ENCODE results near the gene ASIC5.
"Not testable (repeated sequence)": the region's sequence is repeated elsewhere in the genome, so short reads cannot be mapped to it uniquely, and the experiment has no call there.

The ASIC5 gene

DNA sequence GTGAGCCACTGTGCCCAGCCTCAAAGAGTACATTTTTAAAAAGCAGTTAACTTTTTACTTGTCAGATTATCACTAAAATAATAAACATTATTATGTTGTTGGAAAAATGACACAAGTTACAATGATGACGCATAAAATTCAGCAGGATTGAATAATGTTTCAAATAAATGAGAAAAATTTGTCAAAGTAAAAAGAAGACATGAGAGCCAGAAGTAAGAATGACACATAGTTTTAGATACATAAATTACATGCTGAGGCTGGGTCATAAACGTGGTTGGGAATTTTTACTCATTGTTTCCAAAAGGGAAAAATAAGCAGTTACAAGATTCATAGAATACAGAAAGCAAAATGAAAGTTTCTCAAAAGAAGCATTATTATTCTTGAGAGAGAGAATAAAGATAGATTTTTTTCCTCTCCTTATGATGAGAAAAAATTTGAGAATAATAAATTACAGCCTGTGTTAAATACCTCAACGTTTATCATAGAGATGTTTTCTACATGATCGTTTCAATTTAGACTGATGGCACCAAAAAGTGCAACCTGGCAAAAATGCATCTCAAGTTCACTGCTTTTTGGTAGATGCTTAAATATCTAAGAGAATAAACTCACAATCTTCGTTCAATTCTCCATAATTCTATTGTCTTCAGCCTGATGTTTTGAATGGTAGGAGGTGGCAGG, 66.8 kb downstream of the ASIC5 start:
- DNase-seq: no peak

DNA sequence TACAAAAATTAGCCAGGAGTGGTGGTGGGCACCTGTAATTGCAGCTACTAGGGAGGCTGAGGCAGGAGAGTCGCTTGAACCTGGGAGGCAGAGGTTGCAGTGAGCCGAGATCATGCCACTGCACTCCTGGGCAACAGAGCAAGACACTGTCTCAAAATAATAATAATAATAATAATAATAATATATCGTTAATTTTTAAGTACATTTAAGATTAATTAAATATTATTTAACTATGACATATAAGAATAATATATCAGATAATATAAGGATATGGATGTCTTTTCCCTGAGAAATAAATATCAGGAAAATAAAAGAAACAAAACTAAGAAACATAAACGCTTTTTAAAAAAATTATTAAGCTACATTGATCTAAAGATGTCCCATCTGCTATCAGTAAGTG, 68.5 kb downstream of the ASIC5 start:
- not testable (repeated sequence) for DNase-seq

DNA sequence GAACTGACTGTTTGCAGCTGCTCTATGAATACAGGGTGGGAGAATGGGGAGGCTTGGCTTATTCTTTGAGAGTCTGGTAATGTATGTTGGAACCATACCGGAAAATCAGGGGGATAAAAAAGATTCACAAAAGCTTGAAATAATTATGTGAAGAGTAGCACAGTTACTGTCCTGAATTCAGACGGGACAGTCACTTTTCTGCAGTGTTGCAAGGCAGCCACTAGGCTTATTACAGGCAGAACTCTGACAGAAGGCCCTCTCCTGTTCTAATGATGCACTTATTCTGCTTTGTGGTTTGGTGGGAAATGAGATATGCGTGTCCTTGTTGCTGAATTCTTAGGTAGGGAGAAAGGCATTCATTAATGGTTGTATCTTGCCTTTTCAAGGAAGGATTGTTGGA, 70.1 kb downstream of the ASIC5 start:
- peak; percentile 67 for DNase-seq

DNA sequence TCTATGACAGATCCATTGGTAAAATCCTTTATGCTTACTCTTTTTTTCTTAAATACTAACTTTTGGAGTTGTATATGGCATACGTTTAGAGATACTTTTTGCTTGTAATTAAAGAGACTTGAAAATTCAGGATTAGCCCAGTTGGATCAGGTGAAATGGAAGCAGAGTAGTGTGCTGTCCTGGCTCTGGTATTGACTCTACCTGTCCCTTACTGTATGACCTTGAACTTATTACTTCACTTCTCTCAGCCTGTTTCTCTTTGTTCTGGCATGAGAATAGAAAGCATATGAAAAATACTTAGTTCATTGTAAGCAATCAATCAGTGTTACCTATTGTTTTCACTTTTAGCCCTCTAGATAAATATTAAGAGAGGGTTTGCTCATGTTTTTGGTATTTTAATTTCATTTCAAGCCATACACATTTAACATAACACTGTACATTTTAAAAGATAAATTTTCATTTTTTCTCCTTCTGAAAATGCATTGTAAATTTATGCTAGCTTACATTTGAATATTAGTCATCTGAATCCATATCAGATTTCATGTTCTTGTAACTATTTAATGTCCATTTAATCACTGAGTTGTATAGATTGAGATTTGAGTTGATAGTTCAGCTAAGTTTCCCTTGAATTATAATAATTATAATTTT, 71.4 kb downstream of the ASIC5 start:
- DNase-seq: no peak

DNA sequence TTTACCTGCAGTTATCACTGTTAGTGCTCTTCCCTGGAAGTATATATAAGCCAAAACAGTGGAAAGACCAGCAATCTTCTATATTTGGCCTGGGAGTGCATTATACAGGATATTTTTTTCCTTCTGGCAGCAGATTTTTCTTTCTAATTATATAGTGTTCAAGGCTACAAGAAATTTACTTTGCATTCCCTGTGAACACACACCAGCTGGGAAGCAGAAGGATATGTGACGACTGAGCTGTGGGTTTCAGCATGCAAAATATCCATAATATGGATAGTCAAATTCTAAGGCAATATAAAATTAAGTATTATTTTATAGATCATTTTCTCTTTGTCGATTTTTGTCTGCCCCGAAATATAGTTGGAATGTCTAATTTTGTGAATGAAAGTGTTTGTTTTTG, 76.1 kb downstream of the ASIC5 start:
- no peak for DNase-seq

DNA sequence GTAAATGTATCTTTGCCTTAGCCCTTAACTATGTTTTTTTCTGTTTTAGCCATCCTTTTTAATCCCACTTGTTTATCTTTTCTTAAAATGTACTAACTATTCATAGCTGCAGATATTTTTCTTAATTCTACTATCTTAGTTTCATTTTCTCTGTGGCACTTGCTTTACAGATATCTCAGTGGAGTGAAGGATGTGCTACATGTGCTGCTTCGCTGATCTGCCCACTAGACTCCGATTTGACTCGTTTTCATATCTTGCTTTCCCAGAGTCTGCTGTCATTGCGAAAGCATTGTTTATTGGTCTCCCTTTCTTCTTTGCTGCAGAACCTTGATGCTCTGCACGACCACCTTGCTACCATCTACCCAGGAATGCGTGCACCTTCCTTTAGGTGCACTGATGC, 76.7 kb downstream of the ASIC5 start:
- DNase-seq: peak; percentile 84

DNA sequence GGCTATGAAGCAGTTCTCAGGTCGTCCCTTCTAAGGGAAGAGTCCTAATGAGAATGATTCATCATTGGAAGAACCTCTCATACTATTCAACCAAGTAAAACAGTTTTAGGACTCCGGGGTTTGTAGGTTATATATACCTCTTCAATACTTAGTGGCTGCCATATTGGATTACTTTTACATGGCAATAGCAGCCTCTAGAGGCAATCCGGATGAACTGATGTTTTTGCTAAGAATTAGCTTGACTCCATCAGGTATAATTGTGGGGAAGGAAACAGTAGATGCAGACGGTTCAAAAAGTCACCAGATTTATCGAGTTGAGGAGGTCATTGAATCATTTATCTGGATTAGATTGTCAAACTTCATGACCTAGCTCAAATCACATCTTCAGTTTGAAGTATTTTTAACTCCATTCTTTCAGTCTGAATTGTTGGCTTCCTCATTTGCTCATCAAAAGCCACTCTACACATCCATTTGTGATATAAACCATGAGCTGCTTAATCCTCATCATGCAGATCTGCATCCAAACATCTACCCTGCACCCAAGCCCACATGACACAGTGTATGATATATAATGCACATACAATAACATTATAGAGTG, 78.9 kb downstream of the ASIC5 start:
- DNase-seq: peak; percentile 85

DNA sequence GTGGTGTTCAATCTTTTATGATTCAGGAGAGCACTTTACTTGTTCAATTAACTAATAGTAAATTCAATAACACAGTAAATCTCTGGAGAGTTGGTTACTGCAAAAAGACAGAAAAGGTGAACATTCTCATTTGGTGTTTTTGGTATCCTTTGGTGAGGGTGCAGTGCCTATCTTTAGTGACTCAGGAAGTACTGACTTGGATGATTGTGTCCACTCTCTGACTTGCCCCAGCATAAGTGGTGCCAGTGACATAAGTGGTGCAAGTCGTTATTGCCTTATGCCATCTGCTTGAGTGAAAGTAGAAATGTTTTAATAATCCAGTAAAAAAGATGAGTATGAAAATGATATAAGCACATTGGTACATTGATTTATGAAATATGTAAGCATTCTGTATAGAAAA, 80.2 kb downstream of the ASIC5 start:
- DNase-seq: no peak

DNA sequence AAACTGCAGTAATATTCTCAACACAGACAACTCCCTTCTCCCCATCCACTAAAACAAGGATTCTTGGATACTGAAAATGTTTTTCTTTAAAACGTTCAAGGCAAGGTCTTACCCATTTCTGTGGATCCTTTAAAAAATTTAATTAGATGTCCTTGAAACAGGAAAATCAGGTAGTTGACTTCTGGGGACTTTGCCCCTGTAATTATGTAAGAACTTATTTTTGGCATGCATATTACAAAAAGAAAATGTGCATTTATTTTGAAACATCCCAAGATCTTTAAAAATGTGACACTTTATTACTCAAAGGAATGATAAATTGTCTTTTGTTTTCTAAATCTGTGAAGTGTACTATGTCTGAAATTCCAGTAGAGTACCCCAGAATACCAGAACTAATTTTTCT, 81.4 kb downstream of the ASIC5 start:
- DNase-seq: no peak

DNA sequence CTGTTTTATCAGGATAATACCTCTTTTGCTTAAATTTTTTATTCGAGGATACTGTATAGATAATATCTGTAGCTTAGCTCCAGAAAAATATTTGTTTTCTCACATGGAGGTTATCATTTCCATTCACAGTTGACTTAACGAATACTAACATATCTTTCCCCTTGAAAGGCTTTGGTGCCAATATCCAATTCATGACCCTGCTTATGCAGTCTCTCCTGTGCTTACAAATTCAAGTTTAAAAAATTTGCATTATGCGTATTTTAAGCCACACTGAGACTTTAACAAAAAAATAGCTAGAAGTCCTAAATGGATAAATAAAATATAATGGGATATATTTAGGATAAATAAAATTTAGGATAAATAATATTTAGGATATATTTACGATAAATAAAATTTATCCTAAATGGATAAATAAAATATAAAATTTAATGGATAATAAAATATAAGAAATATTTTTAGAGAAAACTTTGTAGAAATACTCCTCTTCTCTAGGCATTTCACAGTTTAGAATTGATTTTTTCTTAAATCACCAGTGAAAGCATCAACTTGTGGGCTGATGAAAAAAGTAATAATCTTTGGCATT, 84.7 kb downstream of the ASIC5 start:
- no peak for DNase-seq

DNA sequence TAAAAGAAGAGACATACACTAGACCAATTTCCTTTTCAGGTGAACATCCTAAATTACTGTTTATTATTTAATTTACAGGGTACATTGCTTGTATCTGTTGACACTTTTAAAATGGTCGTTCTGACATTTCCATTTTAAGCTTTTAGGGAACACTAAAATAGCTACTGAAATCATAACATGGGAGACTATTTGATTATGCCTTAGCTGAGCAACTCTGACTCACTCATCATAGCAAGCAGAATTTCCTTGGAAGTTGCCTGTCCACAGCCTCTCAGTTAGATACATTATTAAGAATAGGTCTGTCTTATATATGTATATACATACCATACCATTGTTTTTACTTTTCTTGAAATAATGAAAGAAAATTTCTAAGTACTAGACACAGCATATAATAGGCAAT, 85.3 kb downstream of the ASIC5 start:
- no peak for DNase-seq

Data from OCI-M1 (cell line).